IPS-15b (cell line): ENCODE measurements around the gene DUSP1.
A peak's percentile ranks its signal among the peaks of the same experiment; 100 is the strongest.

ENCODE experiments used
- H3K27me3 ChIP-seq: one replicate; pipeline ENCODE4 v1.6.1; 2013; ENCODE audit warnings: low read length; ENCODE audit not compliant: control insufficient read depth, insufficient read depth
- H3K36me3 ChIP-seq: one replicate; pipeline ENCODE4 v1.6.1; 2013; ENCODE audit warnings: low read length; ENCODE audit not compliant: control insufficient read depth, insufficient read depth
- H3K4me1 ChIP-seq: one replicate; pipeline ENCODE4 v1.6.1; 2013; ENCODE audit warnings: mild to moderate bottlenecking, low read length; ENCODE audit not compliant: control insufficient read depth, insufficient read depth
- H3K4me3 ChIP-seq: one replicate; pipeline ENCODE4 v1.5.1; 2013; ENCODE audit warnings: low read depth, low read length
- H3K9ac ChIP-seq: one replicate; pipeline ENCODE4 v1.6.1; 2013; ENCODE audit warnings: low read depth, mild to moderate bottlenecking, low read length
- H3K9me3 ChIP-seq: one replicate; pipeline ENCODE4 v1.6.1; 2013; ENCODE audit warnings: mild to moderate bottlenecking, low read length; ENCODE audit not compliant: control insufficient read depth, insufficient read depth

Gene DUSP1

GRCh38 chr5:172753101-172753500 lies 17.9 kb downstream of the DUSP1 start:
- H3K27me3 ChIP-seq: peaks cover 6% of the 10 kb centered on the region
- no peaks in the 10 kb centered on the region for H3K36me3 ChIP-seq
- no peaks in the 10 kb centered on the region for H3K9me3 ChIP-seq
- H3K4me1 ChIP-seq: no peaks in the 10 kb centered on the region
- no peak overlapping the region for H3K4me3 ChIP-seq
- no peak overlapping the region for H3K9ac ChIP-seq

GRCh38 chr5:172751761-172752510 lies 19.1 kb downstream of the DUSP1 start:
- Histone ChIP-seq H3K36me3 (no peaks in the 10 kb centered on the region), H3K9me3 (no peaks in the 10 kb centered on the region), H3K4me1 (no peaks in the 10 kb centered on the region), H3K9ac (no peak overlapping the region), H3K27me3 (peaks cover 6% of the 10 kb centered on the region), H3K4me3 (no peak overlapping the region)

GRCh38 chr5:172749881-172750633 lies 20.9 kb downstream of the DUSP1 start:
- Histone ChIP-seq H3K4me1 (no peaks in the 10 kb centered on the region), H3K9ac (no peak overlapping the region), H3K36me3 (no peaks in the 10 kb centered on the region), H3K4me3 (no peak overlapping the region), H3K27me3 (peaks cover 6% of the 10 kb centered on the region), H3K9me3 (no peaks in the 10 kb centered on the region)

- H3K4me3 ChIP-seq: no peak overlapping the region
- no peaks in the 10 kb centered on the region for H3K4me1 ChIP-seq
- H3K9me3 ChIP-seq: no peaks in the 10 kb centered on the region
- H3K27me3 ChIP-seq: peaks cover 6% of the 10 kb centered on the region
- H3K9ac ChIP-seq: no peak overlapping the region
- H3K36me3 ChIP-seq: no peaks in the 10 kb centered on the region
Measured at GRCh38 chr5:172749076-172749475, 21.9 kb downstream of the DUSP1 start.

GRCh38 chr5:172748341-172748843 lies 22.6 kb downstream of the DUSP1 start:
- H3K9me3 ChIP-seq: no peaks in the 10 kb centered on the region
- no peaks in the 10 kb centered on the region for H3K4me1 ChIP-seq
- peaks cover 6% of the 10 kb centered on the region for H3K27me3 ChIP-seq
- no peaks in the 10 kb centered on the region for H3K36me3 ChIP-seq
- no peak overlapping the region for H3K9ac ChIP-seq
- H3K4me3 ChIP-seq: peak overlapping the region; percentile 18

- Histone ChIP-seq H3K9me3 (no peaks in the 10 kb centered on the region), H3K9ac (no peak overlapping the region), H3K36me3 (no peaks in the 10 kb centered on the region), H3K4me3 (no peak overlapping the region), H3K4me1 (no peaks in the 10 kb centered on the region), H3K27me3 (peaks cover 6% of the 10 kb centered on the region)
Measured at GRCh38 chr5:172747471-172747870, 23.5 kb downstream of the DUSP1 start.

- Histone ChIP-seq H3K27me3 (peaks cover 6% of the 10 kb centered on the region), H3K9ac (no peak overlapping the region), H3K36me3 (no peaks in the 10 kb centered on the region), H3K9me3 (no peaks in the 10 kb centered on the region), H3K4me3 (no peak overlapping the region), H3K4me1 (no peaks in the 10 kb centered on the region)
Measured at GRCh38 chr5:172746725-172747124, 24.3 kb downstream of the DUSP1 start.

GRCh38 chr5:172745838-172746237 lies 25.2 kb downstream of the DUSP1 start:
- Histone ChIP-seq H3K4me3 (no peak overlapping the region), H3K9ac (no peak overlapping the region), H3K9me3 (no peaks in the 10 kb centered on the region), H3K36me3 (no peaks in the 10 kb centered on the region), H3K4me1 (no peaks in the 10 kb centered on the region), H3K27me3 (peaks cover 4% of the 10 kb centered on the region)

GRCh38 chr5:172745406-172745805 lies 25.6 kb downstream of the DUSP1 start:
- Histone ChIP-seq H3K4me1 (no peaks in the 10 kb centered on the region), H3K36me3 (no peaks in the 10 kb centered on the region), H3K27me3 (peaks cover 4% of the 10 kb centered on the region), H3K9ac (no peak overlapping the region), H3K4me3 (no peak overlapping the region), H3K9me3 (no peaks in the 10 kb centered on the region)

- Histone ChIP-seq H3K27me3 (peaks cover 4% of the 10 kb centered on the region), H3K9ac (no peak overlapping the region), H3K4me3 (no peak overlapping the region), H3K36me3 (no peaks in the 10 kb centered on the region), H3K4me1 (no peaks in the 10 kb centered on the region), H3K9me3 (no peaks in the 10 kb centered on the region)
Measured at GRCh38 chr5:172744123-172745104, 26.6 kb downstream of the DUSP1 start.
